ENCODE data around the gene RHOBTB1.

DNA sequence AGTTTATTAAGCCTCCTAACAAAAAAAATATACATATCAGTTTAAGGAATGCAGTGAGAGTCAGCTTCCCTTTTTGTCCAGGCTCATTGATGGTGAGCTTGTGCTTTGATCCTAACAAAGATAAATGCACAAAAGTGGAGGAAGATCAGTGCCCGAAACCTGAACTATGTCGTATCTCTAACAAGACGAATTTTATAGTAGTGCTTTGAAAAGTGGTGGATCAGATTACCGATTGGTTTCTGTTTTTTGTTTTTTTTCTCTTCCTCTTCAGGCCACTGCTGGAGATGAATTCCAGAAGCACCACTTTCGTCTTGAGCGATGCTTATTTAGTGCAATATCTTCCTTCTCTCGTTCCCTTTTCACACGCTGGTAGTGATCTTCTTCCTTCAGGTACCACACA is 72.8 kb downstream of the RHOBTB1 start:
- TF ChIP-seq, protein P1, sequence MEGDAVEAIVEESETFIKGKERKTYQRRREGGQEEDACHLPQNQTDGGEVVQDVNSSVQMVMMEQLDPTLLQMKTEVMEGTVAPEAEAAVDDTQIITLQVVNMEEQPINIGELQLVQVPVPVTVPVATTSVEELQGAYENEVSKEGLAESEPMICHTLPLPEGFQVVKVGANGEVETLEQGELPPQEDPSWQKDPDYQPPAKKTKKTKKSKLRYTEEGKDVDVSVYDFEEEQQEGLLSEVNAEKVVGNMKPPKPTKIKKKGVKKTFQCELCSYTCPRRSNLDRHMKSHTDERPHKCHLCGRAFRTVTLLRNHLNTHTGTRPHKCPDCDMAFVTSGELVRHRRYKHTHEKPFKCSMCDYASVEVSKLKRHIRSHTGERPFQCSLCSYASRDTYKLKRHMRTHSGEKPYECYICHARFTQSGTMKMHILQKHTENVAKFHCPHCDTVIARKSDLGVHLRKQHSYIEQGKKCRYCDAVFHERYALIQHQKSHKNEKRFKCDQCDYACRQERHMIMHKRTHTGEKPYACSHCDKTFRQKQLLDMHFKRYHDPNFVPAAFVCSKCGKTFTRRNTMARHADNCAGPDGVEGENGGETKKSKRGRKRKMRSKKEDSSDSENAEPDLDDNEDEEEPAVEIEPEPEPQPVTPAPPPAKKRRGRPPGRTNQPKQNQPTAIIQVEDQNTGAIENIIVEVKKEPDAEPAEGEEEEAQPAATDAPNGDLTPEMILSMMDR (IDR thresholded peaks at IDR 0.05), result no peak
- TF ChIP-seq POLR2AphosphoS5 (IDR thresholded peaks at IDR 0.05) (no peak), POLR2A (IDR thresholded peaks at IDR 0.05) (no peak)
